ENCODE results near the gene MAN1B1. TPM values are rescaled to one million over a fixed set of nuclear protein-coding genes. Genes with fewer than 3 reads are reported as not detected.

MAN1B1 gene
- total and polyA plus RNA-seq, 4 donors, result 38.3 to 81.3 (median 62.3) TPM

- Histone ChIP-seq H3K4me1 (ENCODE audit: control insufficient read depth, insufficient read depth, low read length) (peaks cover 44% of the 10 kb centered on the region), H3K9me3 (ENCODE audit: control insufficient read depth, insufficient read depth, low read length) (no peaks in the 10 kb centered on the region), H3K36me3 (ENCODE audit: control insufficient read depth, insufficient read depth, low read length) (peaks cover 10% of the 10 kb centered on the region), H3K27ac (ENCODE audit: low read depth, low read length) (no peak overlapping the region), H3K27me3 (ENCODE audit: control insufficient read depth, insufficient read depth, low read length) (peaks cover 46% of the 10 kb centered on the region), H3K4me3 (ENCODE audit: low read depth, low read length) (no peak overlapping the region)
- 30% methylated on average over 26 of the region's 27 CpGs for WGBS (ENCODE audit: insufficient coverage)
- no peak for DNase-seq (ENCODE audit: low read depth in 4 of 6, low spot score in 6 of 6)
Measured at GRCh38 chr9:137136261-137136880, 49.6 kb downstream of the MAN1B1 start.

- 69% methylated on average over 8 of the region's 23 CpGs for WGBS (ENCODE audit: insufficient coverage)
- Histone ChIP-seq H3K4me1 (ENCODE audit: control insufficient read depth, insufficient read depth, low read length) (peaks cover 51% of the 10 kb centered on the region), H3K27me3 (ENCODE audit: control insufficient read depth, insufficient read depth, low read length) (peaks cover 46% of the 10 kb centered on the region), H3K4me3 (ENCODE audit: low read depth, low read length) (no peak overlapping the region), H3K9me3 (ENCODE audit: control insufficient read depth, insufficient read depth, low read length) (no peaks in the 10 kb centered on the region), H3K27ac (ENCODE audit: low read depth, low read length) (no peak overlapping the region), H3K36me3 (ENCODE audit: control insufficient read depth, insufficient read depth, low read length) (peaks cover 17% of the 10 kb centered on the region)
- peak in 1 of 6 donors; percentile 52 for DNase-seq (ENCODE audit: low read depth in 4 of 6, low spot score in 6 of 6)
Measured at GRCh38 chr9:137136881-137137607, 50.3 kb downstream of the MAN1B1 start.

GRCh38 chr9:137138058-137138721, 51.4 kb downstream of the MAN1B1 start:
- H3K36me3 ChIP-seq (ENCODE audit: control insufficient read depth, insufficient read depth, low read length), result peaks cover 29% of the 10 kb centered on the region
- no peaks in the 10 kb centered on the region for H3K9me3 ChIP-seq (ENCODE audit: control insufficient read depth, insufficient read depth, low read length)
- 2% methylated on average over 20 of the region's 25 CpGs for WGBS (ENCODE audit: insufficient coverage)
- H3K27ac ChIP-seq (ENCODE audit: low read depth, low read length), result no peak overlapping the region
- H3K27me3 ChIP-seq (ENCODE audit: control insufficient read depth, insufficient read depth, low read length), result peaks cover 46% of the 10 kb centered on the region
- peak in 5 of 6 donors; percentile 47 to 99 (median 81) for DNase-seq (ENCODE audit: low read depth in 4 of 6, low spot score in 6 of 6)
- H3K4me1 ChIP-seq (ENCODE audit: control insufficient read depth, insufficient read depth, low read length), result peaks cover 54% of the 10 kb centered on the region
- peak overlapping the region; percentile 24 for H3K4me3 ChIP-seq (ENCODE audit: low read depth, low read length)

- no peak within 1 kb of the TSS for H3K27ac ChIP-seq (ENCODE audit: low read depth, low read length)
Measured at GRCh38 chr9:137138722-137139467, 52.1 kb downstream of the MAN1B1 start, which contains the start of gene GRIN1. Gene GRIN1, plus strand, starts transcription at chr9:137139154. Its CDS starts 333 bp downstream, at chr9:137139487.

GRCh38 chr9:137139468-137140150, 52.8 kb downstream of the MAN1B1 start:
- DNase-seq (ENCODE audit: low read depth in 4 of 6, low spot score in 6 of 6), result peak in 2 of 6 donors; percentile 50 to 65

More at GRCh38 chr9:137138722-137139467, 52.1 kb downstream of the MAN1B1 start, which contains the start of gene GRIN1:
- Histone ChIP-seq H3K27me3 (ENCODE audit: control insufficient read depth, insufficient read depth, low read length) (peaks cover 46% of the 10 kb centered on the region), H3K4me1 (ENCODE audit: control insufficient read depth, insufficient read depth, low read length) (peaks cover 54% of the 10 kb centered on the region), H3K9me3 (ENCODE audit: control insufficient read depth, insufficient read depth, low read length) (no peaks in the 10 kb centered on the region), H3K4me3 (ENCODE audit: low read depth, low read length) (peak within 1 kb of the TSS; percentile 31), H3K36me3 (ENCODE audit: control insufficient read depth, insufficient read depth, low read length) (peaks cover 36% of the 10 kb centered on the region)
- peak in 4 of 6 donors; percentile 43 to 92 (median 75) for DNase-seq (ENCODE audit: low read depth in 4 of 6, low spot score in 6 of 6)
- 4% methylated on average over 104 of the region's 104 CpGs for WGBS (ENCODE audit: insufficient coverage)

GRCh38 chr9:137140151-137141012, 53.6 kb downstream of the MAN1B1 start:
- Histone ChIP-seq H3K9me3 (ENCODE audit: control insufficient read depth, insufficient read depth, low read length) (no peaks in the 10 kb centered on the region), H3K27me3 (ENCODE audit: control insufficient read depth, insufficient read depth, low read length) (peaks cover 46% of the 10 kb centered on the region), H3K4me3 (ENCODE audit: low read depth, low read length) (peak overlapping the region; percentile 31), H3K27ac (ENCODE audit: low read depth, low read length) (no peak overlapping the region), H3K36me3 (ENCODE audit: control insufficient read depth, insufficient read depth, low read length) (peaks cover 40% of the 10 kb centered on the region), H3K4me1 (ENCODE audit: control insufficient read depth, insufficient read depth, low read length) (peaks cover 54% of the 10 kb centered on the region)
- DNase-seq (ENCODE audit: low read depth in 4 of 6, low spot score in 6 of 6), result peak in 2 of 6 donors; percentile 26 to 81
- 47% methylated on average over 18 of the region's 26 CpGs for WGBS (ENCODE audit: insufficient coverage)

More at GRCh38 chr9:137139468-137140150, 52.8 kb downstream of the MAN1B1 start:
- 17% methylated on average over 34 of the region's 37 CpGs for WGBS (ENCODE audit: insufficient coverage)
- Histone ChIP-seq H3K27me3 (ENCODE audit: control insufficient read depth, insufficient read depth, low read length) (peaks cover 46% of the 10 kb centered on the region), H3K9me3 (ENCODE audit: control insufficient read depth, insufficient read depth, low read length) (no peaks in the 10 kb centered on the region), H3K4me3 (ENCODE audit: low read depth, low read length) (peak overlapping the region; percentile 31), H3K4me1 (ENCODE audit: control insufficient read depth, insufficient read depth, low read length) (peaks cover 54% of the 10 kb centered on the region), H3K27ac (ENCODE audit: low read depth, low read length) (no peak overlapping the region), H3K36me3 (ENCODE audit: control insufficient read depth, insufficient read depth, low read length) (peaks cover 40% of the 10 kb centered on the region)

- H3K4me1 ChIP-seq (ENCODE audit: control insufficient read depth, insufficient read depth, low read length), result peaks cover 53% of the 10 kb centered on the region
- no peak overlapping the region for H3K4me3 ChIP-seq (ENCODE audit: low read depth, low read length)
- no peak overlapping the region for H3K27ac ChIP-seq (ENCODE audit: low read depth, low read length)
- no peak for DNase-seq (ENCODE audit: low read depth in 4 of 6, low spot score in 6 of 6)
- H3K27me3 ChIP-seq (ENCODE audit: control insufficient read depth, insufficient read depth, low read length), result peaks cover 43% of the 10 kb centered on the region
- H3K36me3 ChIP-seq (ENCODE audit: control insufficient read depth, insufficient read depth, low read length), result peaks cover 46% of the 10 kb centered on the region
- WGBS (ENCODE audit: insufficient coverage), result 68% methylated on average over 16 of the region's 17 CpGs
- no peaks in the 10 kb centered on the region for H3K9me3 ChIP-seq (ENCODE audit: control insufficient read depth, insufficient read depth, low read length)
Measured at GRCh38 chr9:137141050-137141810, 54.4 kb downstream of the MAN1B1 start.
